Measurements from ENCODE around the gene NALCN.

Gene NALCN

DNA sequence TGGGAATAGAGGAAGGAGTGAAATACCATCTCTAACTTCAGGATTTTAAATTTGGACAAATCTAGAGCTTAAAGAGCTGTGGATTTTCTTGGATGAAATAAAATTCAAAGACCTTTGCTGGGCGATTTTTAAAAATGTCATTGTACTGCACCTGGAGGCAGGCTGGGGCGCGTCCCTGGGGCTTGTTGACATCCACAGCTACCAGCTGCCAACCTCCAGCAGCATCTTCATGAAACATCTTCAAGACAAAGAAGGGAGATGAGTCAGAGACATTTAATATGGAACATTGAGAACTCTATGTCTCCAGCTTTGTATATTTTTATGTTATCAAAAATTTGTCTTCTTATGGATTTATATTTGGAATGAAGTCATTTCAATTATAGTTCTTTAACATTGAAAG lies 132.5 kb downstream of the NALCN start:
- H3K4me1 ChIP-seq (ENCODE audit: low read depth, poor library complexity, severe bottlenecking): no peaks in the 10 kb centered on the region
- H3K4me3 ChIP-seq (IDR thresholded peaks at IDR 0.05; ENCODE audit: insufficient read depth, low read depth, low read length): no peak overlapping the region
- no peaks in the 10 kb centered on the region for H3K79me2 ChIP-seq (ENCODE audit: insufficient read depth, low read depth)
- no peaks in the 10 kb centered on the region for H3K27me3 ChIP-seq (ENCODE audit: insufficient read depth, low read depth)
- TF ChIP-seq, protein P1, sequence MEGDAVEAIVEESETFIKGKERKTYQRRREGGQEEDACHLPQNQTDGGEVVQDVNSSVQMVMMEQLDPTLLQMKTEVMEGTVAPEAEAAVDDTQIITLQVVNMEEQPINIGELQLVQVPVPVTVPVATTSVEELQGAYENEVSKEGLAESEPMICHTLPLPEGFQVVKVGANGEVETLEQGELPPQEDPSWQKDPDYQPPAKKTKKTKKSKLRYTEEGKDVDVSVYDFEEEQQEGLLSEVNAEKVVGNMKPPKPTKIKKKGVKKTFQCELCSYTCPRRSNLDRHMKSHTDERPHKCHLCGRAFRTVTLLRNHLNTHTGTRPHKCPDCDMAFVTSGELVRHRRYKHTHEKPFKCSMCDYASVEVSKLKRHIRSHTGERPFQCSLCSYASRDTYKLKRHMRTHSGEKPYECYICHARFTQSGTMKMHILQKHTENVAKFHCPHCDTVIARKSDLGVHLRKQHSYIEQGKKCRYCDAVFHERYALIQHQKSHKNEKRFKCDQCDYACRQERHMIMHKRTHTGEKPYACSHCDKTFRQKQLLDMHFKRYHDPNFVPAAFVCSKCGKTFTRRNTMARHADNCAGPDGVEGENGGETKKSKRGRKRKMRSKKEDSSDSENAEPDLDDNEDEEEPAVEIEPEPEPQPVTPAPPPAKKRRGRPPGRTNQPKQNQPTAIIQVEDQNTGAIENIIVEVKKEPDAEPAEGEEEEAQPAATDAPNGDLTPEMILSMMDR (conservative IDR thresholded peaks at IDR 0.05; ENCODE audit: low read depth, low read length): no peak
- H3K9ac ChIP-seq: no peak overlapping the region
- no peak overlapping the region for H3K4me2 ChIP-seq
- no peak overlapping the region for H2AFZ ChIP-seq (ENCODE audit: low read depth)
- H3K27ac ChIP-seq: no peak overlapping the region
- no peaks in the 10 kb centered on the region for H3K36me3 ChIP-seq (ENCODE audit: insufficient read depth)
- H4K20me1 ChIP-seq (ENCODE audit: insufficient read depth): no peaks in the 10 kb centered on the region

DNA sequence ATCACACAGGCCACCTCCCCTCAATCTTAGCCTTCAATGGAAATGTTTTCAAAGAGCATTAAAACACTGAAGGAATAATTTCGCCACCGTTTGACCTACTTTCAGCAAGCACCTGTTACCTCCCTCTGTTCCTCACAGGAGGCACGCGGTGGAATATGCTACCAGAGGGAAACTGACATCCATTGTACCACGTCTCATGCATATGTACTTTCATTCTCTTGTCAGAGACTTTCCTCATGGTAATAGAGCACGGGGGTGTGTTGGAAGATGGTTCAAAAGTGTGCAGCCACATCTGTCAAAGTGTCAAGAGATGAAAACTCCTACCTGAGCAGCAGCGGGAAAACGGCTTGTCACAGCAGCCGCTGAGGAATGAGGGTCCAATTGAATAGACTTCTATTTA lies 143.4 kb downstream of the NALCN start:
- H3K79me2 ChIP-seq (ENCODE audit: insufficient read depth, low read depth): no peaks in the 10 kb centered on the region
- H3K27ac ChIP-seq: no peak overlapping the region
- H3K27me3 ChIP-seq (ENCODE audit: insufficient read depth, low read depth): no peaks in the 10 kb centered on the region
- H3K9ac ChIP-seq: no peak overlapping the region
- H2AFZ ChIP-seq (ENCODE audit: low read depth): no peak overlapping the region
- H3K4me2 ChIP-seq: no peak overlapping the region
- no peaks in the 10 kb centered on the region for H4K20me1 ChIP-seq (ENCODE audit: insufficient read depth)
- TF ChIP-seq, protein P1 (conservative IDR thresholded peaks at IDR 0.05; ENCODE audit: low read depth, low read length): no peak
- no peaks in the 10 kb centered on the region for H3K4me1 ChIP-seq (ENCODE audit: low read depth, poor library complexity, severe bottlenecking)
- no peak overlapping the region for H3K4me3 ChIP-seq (IDR thresholded peaks at IDR 0.05; ENCODE audit: insufficient read depth, low read depth, low read length)
- no peaks in the 10 kb centered on the region for H3K36me3 ChIP-seq (ENCODE audit: insufficient read depth)

DNA sequence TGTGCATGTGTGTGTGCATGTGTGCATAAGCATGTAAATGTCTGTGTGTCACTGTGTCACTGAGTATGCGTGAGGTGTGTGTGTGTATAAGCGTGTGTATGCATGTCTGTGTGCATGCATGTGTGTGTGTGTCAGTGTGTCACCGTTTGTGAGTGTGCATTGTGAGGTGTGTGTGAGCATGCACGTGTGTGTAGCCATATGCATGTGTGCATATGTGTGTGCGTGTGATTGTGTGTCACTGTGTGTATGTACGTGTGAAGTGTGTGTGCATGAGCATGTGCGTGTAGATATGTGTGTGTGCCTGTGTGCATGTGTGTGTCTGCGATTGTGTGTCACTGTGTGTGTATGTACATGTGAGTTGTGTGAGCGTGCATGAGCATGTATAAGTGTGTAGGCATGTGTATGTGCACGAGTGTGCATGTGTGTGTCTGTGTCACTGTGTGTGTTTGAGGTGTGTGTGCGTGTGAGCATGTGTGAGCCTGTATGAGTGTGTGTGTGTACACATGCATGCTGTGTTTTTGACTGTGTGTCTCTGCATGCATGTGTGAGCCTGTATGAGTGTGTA lies 144.5 kb downstream of the NALCN start:
- Histone ChIP-seq H3K4me1 (ENCODE audit: low read depth, poor library complexity, severe bottlenecking) (no peaks in the 10 kb centered on the region), H4K20me1 (ENCODE audit: insufficient read depth) (no peaks in the 10 kb centered on the region), H3K27ac (no peak overlapping the region), H3K27me3 (ENCODE audit: insufficient read depth, low read depth) (no peaks in the 10 kb centered on the region), H3K79me2 (ENCODE audit: insufficient read depth, low read depth) (no peaks in the 10 kb centered on the region), H3K36me3 (ENCODE audit: insufficient read depth) (no peaks in the 10 kb centered on the region), H3K4me3 (IDR thresholded peaks at IDR 0.05; ENCODE audit: insufficient read depth, low read depth, low read length) (no peak overlapping the region), H3K9ac (no peak overlapping the region), H3K4me2 (no peak overlapping the region), H2AFZ (ENCODE audit: low read depth) (no peak overlapping the region)
- TF ChIP-seq, protein P1 (conservative IDR thresholded peaks at IDR 0.05; ENCODE audit: low read depth, low read length): no peak

DNA sequence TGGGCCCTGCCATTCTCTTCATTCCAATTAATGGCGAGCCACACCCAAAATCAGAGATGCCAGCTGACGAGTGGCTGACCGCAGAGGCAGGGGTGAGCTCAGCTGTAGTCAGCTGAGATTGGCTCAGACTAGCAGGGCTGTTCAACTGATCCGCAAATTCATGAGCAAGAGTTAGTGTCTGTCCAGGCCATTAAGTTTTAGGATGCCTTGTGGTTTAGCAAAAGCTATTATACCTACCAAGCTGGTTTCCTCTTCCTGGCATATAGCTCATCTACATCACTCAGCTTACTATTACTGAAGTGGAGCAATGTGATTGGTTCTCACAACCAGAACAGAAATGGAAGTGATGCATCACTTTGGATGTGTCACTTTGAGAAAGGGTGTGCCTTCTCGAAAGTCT lies 148.7 kb downstream of the NALCN start:
- no peaks in the 10 kb centered on the region for H3K27me3 ChIP-seq (ENCODE audit: insufficient read depth, low read depth)

More for the DNA sequence above, 148.7 kb downstream of the NALCN start:
- Histone ChIP-seq H3K79me2 (ENCODE audit: insufficient read depth, low read depth) (no peaks in the 10 kb centered on the region), H3K4me2 (no peak overlapping the region), H3K4me3 (IDR thresholded peaks at IDR 0.05; ENCODE audit: insufficient read depth, low read depth, low read length) (no peak overlapping the region), H3K36me3 (ENCODE audit: insufficient read depth) (no peaks in the 10 kb centered on the region), H3K27ac (no peak overlapping the region), H2AFZ (ENCODE audit: low read depth) (no peak overlapping the region), H4K20me1 (ENCODE audit: insufficient read depth) (no peaks in the 10 kb centered on the region), H3K9ac (no peak overlapping the region), H3K4me1 (ENCODE audit: low read depth, poor library complexity, severe bottlenecking) (no peaks in the 10 kb centered on the region)
- TF ChIP-seq, protein P1 (conservative IDR thresholded peaks at IDR 0.05; ENCODE audit: low read depth, low read length): no peak

All from KMS-11 (cell line).